Measurements from ENCODE around the gene LAMA3.

LAMA3 gene

DNA sequence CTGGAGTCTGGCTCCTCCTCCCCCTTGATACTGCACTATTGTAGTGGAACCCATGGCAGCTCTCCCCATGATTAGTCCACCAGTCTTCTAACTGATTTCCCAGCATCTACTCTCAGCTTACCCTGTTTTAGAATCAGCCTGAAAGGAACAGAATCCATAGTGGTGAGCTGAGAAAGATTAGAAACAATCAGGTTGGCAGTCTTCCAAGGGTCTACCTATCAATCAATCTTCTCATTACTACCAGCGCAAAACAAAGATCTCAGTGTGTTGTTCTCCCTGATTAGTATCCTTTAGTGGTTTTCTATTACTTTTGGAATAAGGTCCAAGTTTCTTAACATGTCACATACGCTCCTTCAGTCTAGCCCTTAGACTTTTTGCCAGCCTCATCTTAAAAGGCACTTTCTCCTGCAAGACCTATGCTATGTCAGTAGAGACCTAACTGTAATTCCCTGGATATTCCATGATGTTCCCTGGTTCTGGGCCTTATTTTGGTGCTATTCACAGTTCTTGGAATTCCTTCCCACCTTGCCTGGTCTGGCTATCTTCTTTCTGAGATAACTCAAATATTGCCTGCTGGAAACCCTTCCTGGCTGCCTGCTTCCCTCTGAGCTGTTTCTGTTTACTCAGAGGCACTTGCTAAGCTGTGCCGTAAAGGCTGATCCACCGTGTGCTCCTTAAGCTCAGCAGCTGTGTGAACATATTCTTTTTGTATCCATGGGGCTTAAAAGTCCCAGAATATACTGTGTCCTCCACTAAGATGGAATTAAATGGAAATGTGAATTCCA is 32.6 kb downstream of the LAMA3 start:
- no peak overlapping the region for H3K4me3 ChIP-seq (replicated peaks; ENCODE audit: low read depth, low read length)
- DNase-seq (ENCODE audit: extremely low read depth, low read depth) = no peak
- TF ChIP-seq, protein P1, sequence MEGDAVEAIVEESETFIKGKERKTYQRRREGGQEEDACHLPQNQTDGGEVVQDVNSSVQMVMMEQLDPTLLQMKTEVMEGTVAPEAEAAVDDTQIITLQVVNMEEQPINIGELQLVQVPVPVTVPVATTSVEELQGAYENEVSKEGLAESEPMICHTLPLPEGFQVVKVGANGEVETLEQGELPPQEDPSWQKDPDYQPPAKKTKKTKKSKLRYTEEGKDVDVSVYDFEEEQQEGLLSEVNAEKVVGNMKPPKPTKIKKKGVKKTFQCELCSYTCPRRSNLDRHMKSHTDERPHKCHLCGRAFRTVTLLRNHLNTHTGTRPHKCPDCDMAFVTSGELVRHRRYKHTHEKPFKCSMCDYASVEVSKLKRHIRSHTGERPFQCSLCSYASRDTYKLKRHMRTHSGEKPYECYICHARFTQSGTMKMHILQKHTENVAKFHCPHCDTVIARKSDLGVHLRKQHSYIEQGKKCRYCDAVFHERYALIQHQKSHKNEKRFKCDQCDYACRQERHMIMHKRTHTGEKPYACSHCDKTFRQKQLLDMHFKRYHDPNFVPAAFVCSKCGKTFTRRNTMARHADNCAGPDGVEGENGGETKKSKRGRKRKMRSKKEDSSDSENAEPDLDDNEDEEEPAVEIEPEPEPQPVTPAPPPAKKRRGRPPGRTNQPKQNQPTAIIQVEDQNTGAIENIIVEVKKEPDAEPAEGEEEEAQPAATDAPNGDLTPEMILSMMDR (IDR thresholded peaks at IDR 0.05; ENCODE audit: low read depth, low read length, missing control alignments) = no peak

DNA sequence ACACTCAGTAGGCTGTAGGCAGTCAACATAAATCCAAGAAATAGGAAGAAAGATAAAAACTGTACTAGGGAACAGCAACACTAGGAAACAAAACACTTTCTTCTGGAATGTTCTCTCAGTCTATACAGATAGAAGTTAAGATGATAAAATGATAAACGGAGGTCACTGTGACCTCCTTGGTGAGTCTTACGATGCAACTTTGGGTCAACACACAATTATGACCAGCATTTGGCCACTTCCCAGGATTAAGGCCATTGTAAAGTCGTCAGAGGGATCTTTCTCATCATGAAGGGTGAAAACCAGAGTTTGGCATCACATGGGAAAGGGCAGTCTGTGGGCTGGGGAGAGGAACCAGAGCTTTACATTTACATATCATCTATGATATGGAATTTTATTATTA is 33.4 kb downstream of the LAMA3 start:
- TF ChIP-seq, protein P1 (IDR thresholded peaks at IDR 0.05; ENCODE audit: low read depth, low read length, missing control alignments) = no peak
- no peak overlapping the region for H3K4me3 ChIP-seq (replicated peaks; ENCODE audit: low read depth, low read length)
- DNase-seq (ENCODE audit: extremely low read depth, low read depth) = no peak

DNA sequence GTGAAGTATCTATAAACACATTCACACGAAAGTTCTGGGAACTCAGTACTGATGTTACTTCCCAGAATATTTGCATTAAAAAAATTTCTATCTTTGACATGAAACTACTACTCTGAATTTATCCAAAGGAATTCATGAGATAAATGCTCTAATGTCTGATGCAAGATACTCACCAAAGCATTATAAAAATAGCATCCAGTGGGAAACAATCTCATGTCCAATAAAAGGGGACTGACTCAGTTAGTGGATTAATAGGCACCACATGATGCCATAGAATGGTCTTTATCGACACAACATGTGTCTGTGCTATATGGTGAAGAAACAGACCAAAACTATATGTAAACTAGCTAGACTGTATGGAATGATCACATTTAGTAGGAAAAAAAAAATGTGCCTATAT is 33.9 kb downstream of the LAMA3 start:
- TF ChIP-seq, protein P1 (IDR thresholded peaks at IDR 0.05; ENCODE audit: low read depth, low read length, missing control alignments) = no peak
- DNase-seq (ENCODE audit: extremely low read depth, low read depth) = no peak
- no peak overlapping the region for H3K4me3 ChIP-seq (replicated peaks; ENCODE audit: low read depth, low read length)

DNA sequence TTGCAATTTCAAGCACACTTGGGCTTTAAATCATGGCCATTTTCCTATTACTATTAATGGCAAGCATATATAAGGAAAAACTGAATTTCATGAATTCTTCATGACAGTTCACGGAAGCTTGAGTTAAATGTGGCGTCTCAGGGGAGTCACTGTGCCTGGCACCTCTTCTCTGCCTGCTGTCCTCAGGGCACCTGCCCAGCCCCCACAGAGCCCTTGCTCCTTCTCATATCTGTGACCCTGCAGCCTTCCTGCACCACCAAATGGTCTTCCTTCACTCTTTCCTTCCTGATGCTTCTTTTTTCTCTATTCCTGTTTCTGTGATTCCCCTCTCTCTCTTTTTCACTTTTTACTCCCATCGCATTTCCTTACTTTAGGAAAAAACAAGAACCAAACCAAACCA is 35.4 kb downstream of the LAMA3 start:
- no peak overlapping the region for H3K4me3 ChIP-seq (replicated peaks; ENCODE audit: low read depth, low read length)
- TF ChIP-seq, protein P1 (IDR thresholded peaks at IDR 0.05; ENCODE audit: low read depth, low read length, missing control alignments) = no peak
- no peak for DNase-seq (ENCODE audit: extremely low read depth, low read depth)

DNA sequence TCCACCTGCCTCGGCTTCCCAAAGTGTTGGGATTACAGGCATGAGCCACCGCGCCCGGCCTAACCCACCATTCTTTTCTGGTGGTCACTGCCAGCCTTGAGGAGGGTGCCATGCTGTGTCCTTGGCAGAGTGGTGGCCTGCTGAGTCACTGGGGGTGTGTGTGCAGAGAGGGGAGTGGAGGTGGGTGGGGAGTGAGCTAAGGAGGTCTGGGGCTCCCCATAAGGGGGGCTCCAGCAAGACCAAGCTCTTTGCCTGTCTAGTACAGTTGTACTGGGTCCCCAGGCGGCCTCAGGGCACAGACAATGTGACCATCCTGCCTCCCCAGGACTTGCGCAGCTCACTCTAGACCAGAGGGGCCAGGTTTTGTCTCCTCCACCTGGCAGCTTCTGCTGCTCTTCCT is 36.1 kb downstream of the LAMA3 start:
- H3K4me3 ChIP-seq (replicated peaks; ENCODE audit: low read depth, low read length) = no peak overlapping the region
- TF ChIP-seq, protein P1 (IDR thresholded peaks at IDR 0.05; ENCODE audit: low read depth, low read length, missing control alignments) = no peak
- no peak for DNase-seq (ENCODE audit: extremely low read depth, low read depth)

DNA sequence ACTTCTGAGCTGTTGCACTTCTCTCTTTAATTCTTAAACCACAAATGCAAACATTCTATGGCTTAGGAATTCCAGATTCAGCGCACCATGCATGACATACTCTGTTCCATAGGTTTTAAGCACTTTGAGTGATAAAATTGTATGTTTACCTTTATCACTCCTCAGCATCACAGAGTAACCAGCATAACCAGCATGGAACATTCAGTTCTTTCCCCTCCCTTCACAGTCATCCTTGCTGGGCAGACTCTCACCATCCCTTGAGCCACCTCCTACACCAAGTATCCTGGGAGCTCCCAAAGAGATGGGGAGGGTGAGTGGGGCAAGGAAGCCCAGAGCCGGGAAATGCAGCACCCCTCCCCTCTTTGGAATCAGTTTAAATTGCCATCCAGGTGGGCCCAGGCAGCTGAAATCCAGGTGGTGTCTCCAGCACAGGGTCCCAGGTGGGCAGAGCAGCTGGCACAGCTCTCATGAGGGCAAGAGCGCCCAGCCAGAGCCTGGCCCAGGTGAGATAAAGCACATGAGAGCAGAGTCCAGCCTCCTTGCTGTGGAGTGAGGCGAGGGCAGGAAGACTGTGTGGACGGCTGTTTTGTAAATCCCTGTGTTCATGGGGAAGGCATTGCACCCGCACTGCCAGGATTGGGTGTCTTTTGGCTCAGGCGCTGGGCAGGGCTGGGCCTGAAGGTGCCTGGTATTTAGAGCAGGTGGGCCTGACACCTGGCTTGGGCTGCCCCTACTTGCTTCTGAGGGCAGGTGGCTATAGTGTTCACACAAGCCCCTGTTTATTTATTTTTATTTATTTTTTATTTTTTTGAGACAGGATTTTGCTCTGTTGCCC is 36.8 kb downstream of the LAMA3 start:
- H3K4me3 ChIP-seq (replicated peaks; ENCODE audit: low read depth, low read length) = no peak overlapping the region
- TF ChIP-seq, protein P1 (IDR thresholded peaks at IDR 0.05; ENCODE audit: low read depth, low read length, missing control alignments) = no peak
- no peak for DNase-seq (ENCODE audit: extremely low read depth, low read depth)
